Neural progenitor cell (in vitro differentiated cells): ENCODE data around the gene COX19. TPM values are rescaled to one million over a fixed set of nuclear protein-coding genes. Genes with fewer than 3 reads are reported as not detected.

Experiments used
- DNase-seq: peaks from one replicate; pipeline ENCODE4 v3.0.0-alpha.2; 2016; ENCODE audit warnings: low spot score
- H2AFZ ChIP-seq: fragments of 200-600 bp; sonication (generic); replicated peaks from 2 replicates; pipeline ENCODE4 v1.6.1; 2016; ENCODE audit warnings: antibody characterized with exemption
- H3F3A ChIP-seq: fragments of 200-600 bp; sonication (generic); 2 replicates; pipeline ENCODE4 v1.6.1; 2016; ENCODE audit warnings: antibody characterized with exemption, low read depth
- H3K27ac ChIP-seq: fragments of 200-600 bp; sonication (generic); 2 replicates; pipeline ENCODE4 v1.5.1; 2016; ENCODE audit warnings: mild to moderate bottlenecking
- H3K27me3 ChIP-seq: fragments of 200-600 bp; sonication (generic); 2 replicates; pipeline ENCODE4 v1.6.1; 2016; ENCODE audit warnings: mild to moderate bottlenecking, moderate library complexity
- H3K36me3 ChIP-seq: fragments of 200-600 bp; sonication (generic); 2 replicates; pipeline ENCODE4 v1.5.1; 2016
- H3K4me1 ChIP-seq: fragments of 200-600 bp; sonication (generic); 2 replicates; pipeline ENCODE4 v1.6.1; 2016; ENCODE audit warnings: mixed run types
- H3K4me2 ChIP-seq: fragments of 200-600 bp; sonication (generic); 2 replicates; pipeline ENCODE4 v1.6.1; 2016
- H3K4me3 ChIP-seq: fragments of 200-600 bp; sonication (generic); 2 replicates; pipeline ENCODE4 v1.5.1; 2016
- H3K79me2 ChIP-seq: fragments of 200-600 bp; sonication (generic); 2 replicates; pipeline ENCODE4 v1.6.1; 2016; ENCODE audit warnings: low read depth
- H3K9ac ChIP-seq: fragments of 200-600 bp; sonication (generic); 2 replicates; pipeline ENCODE4 v1.6.1; 2016
- H3K9me3 ChIP-seq: fragments of 200-600 bp; sonication (generic); 2 replicates; pipeline ENCODE4 v1.5.1; 2016; ENCODE audit warnings: low read depth
- H4K20me1 ChIP-seq: fragments of 200-600 bp; sonication (generic); 2 replicates; pipeline ENCODE4 v1.6.1; 2016; ENCODE audit warnings: low read depth
- H3K27ac Mint-ChIP-seq: 3 replicates; pipeline ENCODE4 v1.8.0; 2021; ENCODE audit warnings: mixed read lengths
- H3K27me3 Mint-ChIP-seq: 2 replicates; pipeline ENCODE4 v1.8.0; 2022; ENCODE audit warnings: low read depth, mild to moderate bottlenecking, inconsistent platforms, moderate library complexity, mixed read lengths; ENCODE audit not compliant: insufficient read depth
- H3K36me3 Mint-ChIP-seq: 3 replicates; pipeline ENCODE4 v1.8.0; 2021; ENCODE audit warnings: mixed read lengths
- H3K4me1 Mint-ChIP-seq: 3 replicates; pipeline ENCODE4 v1.8.0; 2021; ENCODE audit warnings: mixed read lengths
- H3K4me3 Mint-ChIP-seq: 3 replicates; pipeline ENCODE4 v1.8.0; 2021; ENCODE audit warnings: mild to moderate bottlenecking, moderate library complexity, mixed read lengths
- H3K9me3 Mint-ChIP-seq: 3 replicates; pipeline ENCODE4 v1.8.0; 2020; ENCODE audit warnings: mixed read lengths
- EZH2 ChIP-seq: fragments of 200-600 bp; sonication (generic); IDR thresholded peaks from 2 replicates; pipeline ENCODE4 v1.6.1; 2017; ENCODE audit warnings: antibody characterized with exemption, mild to moderate bottlenecking, moderate library complexity
- EZH2phosphoT487 ChIP-seq: fragments of 200-600 bp; sonication (generic); IDR thresholded peaks from 2 replicates; pipeline ENCODE4 v1.6.1; 2017; ENCODE audit warnings: antibody characterized with exemption
- total RNA-seq: library from RNA; depleted of rRNA; stranded (reverse); fragments of >200 nt; gene quantifications from 2 replicates; pipeline ENCODE4 v1.2.3, GENCODE V29; 2015; ENCODE audit warnings: low replicate concordance
- TF ChIP-seq, protein P1 (sequence below): fragments of 200-600 bp; sonication (generic); IDR thresholded peaks from 2 replicates; pipeline ENCODE4 v1.5.1; 2017; ENCODE audit warnings: antibody characterized with exemption, mild to moderate bottlenecking

Gene COX19, protein sequence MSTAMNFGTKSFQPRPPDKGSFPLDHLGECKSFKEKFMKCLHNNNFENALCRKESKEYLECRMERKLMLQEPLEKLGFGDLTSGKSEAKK
- 15.1 and 17.9 TPM in 2 replicates for total RNA-seq

DNA sequence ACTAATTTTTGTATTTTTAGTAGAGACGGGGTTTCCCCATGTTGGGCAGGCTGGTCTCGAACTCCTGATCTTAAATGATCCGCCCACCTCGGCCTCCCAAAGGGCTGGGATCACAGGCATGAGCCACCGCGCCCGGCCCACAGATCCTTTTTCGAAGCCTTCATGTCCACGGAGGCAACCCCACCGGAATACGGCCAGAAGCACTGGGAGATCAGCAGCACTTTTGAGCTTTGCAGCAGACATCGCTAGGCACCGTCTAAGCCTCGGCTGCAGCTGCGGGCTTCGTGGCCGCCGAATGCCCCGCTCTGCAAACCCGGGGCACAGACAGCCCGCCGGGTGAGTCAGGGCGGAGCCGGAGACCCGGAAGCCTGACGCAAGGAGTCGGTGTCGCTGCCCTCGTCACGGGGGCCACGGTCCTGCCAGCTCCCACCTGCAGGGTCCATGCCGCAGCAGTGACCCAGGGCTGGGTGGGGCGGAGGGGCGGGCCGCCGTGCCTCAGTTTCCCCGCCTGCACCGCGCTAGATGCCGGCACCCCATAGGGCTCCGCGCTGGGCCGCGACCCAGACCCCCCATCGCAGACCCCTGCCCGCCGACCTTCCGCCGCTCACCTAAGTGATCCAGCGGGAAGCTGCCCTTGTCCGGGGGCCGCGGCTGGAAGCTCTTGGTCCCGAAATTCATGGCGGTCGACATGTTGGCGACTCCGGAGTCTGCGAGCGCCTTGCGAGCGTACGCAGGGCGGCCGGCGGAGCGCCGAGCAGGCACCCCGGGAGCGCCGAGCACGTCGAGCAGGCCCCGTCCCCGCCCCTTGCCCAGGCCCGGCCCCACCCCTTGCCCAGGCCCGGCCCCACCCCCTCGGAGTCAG is at the start of gene COX19:
Gene COX19, minus strand, starts transcription at position 730 of the 862 bp plus-strand sequence. Its CDS starts 40 bp downstream, at position 690.
- peaks cover 27% of the 10 kb centered on the region for H3K4me1 Mint-ChIP-seq
- H3K4me3 Mint-ChIP-seq, result peak within 1 kb of the TSS; percentile 94
- TF ChIP-seq, protein P1, sequence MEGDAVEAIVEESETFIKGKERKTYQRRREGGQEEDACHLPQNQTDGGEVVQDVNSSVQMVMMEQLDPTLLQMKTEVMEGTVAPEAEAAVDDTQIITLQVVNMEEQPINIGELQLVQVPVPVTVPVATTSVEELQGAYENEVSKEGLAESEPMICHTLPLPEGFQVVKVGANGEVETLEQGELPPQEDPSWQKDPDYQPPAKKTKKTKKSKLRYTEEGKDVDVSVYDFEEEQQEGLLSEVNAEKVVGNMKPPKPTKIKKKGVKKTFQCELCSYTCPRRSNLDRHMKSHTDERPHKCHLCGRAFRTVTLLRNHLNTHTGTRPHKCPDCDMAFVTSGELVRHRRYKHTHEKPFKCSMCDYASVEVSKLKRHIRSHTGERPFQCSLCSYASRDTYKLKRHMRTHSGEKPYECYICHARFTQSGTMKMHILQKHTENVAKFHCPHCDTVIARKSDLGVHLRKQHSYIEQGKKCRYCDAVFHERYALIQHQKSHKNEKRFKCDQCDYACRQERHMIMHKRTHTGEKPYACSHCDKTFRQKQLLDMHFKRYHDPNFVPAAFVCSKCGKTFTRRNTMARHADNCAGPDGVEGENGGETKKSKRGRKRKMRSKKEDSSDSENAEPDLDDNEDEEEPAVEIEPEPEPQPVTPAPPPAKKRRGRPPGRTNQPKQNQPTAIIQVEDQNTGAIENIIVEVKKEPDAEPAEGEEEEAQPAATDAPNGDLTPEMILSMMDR, result no peak
- TF ChIP-seq EZH2phosphoT487 (no peak), EZH2 (no peak)
- DNase-seq, result peak; percentile 95
- Histone ChIP-seq H3K4me3 (peak within 1 kb of the TSS; percentile 94), H2AFZ (peak within 1 kb of the TSS; percentile 97), H3K4me2 (peak within 1 kb of the TSS; percentile 82), H4K20me1 (peaks cover 29% of the 10 kb centered on the region), H3K36me3 (no peaks in the 10 kb centered on the region), H3K9ac (peak within 1 kb of the TSS; percentile 68), H3F3A (peaks cover 6% of the 10 kb centered on the region), H3K4me1 (peaks cover 23% of the 10 kb centered on the region), H3K27me3 (no peaks in the 10 kb centered on the region), H3K79me2 (peaks cover 45% of the 10 kb centered on the region), H3K9me3 (no peaks in the 10 kb centered on the region), H3K27ac (peak within 1 kb of the TSS; percentile 56)
- peaks cover 3% of the 10 kb centered on the region for H3K36me3 Mint-ChIP-seq
- H3K9me3 Mint-ChIP-seq, result no peaks in the 10 kb centered on the region
- H3K27ac Mint-ChIP-seq, result peak within 1 kb of the TSS; percentile 69
- H3K27me3 Mint-ChIP-seq, result peaks cover 2% of the 10 kb centered on the region

DNA sequence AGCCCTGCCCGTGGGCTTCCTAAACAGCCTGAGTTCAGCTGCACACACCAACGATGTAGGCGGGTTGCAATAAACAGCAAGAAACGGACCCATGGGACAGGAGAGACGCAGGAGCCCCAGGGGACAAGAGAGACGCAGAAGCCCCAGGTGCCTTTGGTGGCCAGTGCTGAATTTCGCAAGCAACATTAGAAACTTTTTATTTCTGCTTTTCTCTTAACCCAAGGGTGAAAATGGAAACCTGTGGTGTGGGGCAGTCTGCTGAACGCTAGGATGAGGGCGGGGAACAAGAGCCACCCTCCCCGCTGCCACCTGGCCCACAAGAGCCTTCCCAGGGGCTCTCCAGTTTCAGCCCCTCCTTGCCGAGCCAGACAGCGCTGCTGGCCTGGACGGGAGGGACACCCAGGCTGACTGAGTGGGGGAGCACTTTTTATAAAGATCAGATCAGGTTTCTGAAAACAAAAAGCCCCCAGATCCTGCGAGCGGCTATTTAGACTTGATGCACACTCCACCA is 49.0 kb upstream of the COX19 start:
- Mint-ChIP-seq H3K9me3 (peaks cover 11% of the 10 kb centered on the region), H3K36me3 (peaks cover 21% of the 10 kb centered on the region), H3K4me3 (no peak overlapping the region), H3K4me1 (peaks cover 31% of the 10 kb centered on the region), H3K27me3 (peaks cover 4% of the 10 kb centered on the region), H3K27ac (peak overlapping the region; percentile 78)
- H3K27me3 ChIP-seq, result no peaks in the 10 kb centered on the region
- no peak overlapping the region for H3K4me3 ChIP-seq
- H3K79me2 ChIP-seq, result peaks cover 68% of the 10 kb centered on the region
- H3K36me3 ChIP-seq, result no peaks in the 10 kb centered on the region
- TF ChIP-seq EZH2phosphoT487 (no peak), EZH2 (no peak)
- TF ChIP-seq, protein P1, result no peak
- no peak overlapping the region for H2AFZ ChIP-seq
- H3K27ac ChIP-seq, result no peak overlapping the region
- H3K4me1 ChIP-seq, result peaks cover 8% of the 10 kb centered on the region
- H4K20me1 ChIP-seq, result peaks cover 50% of the 10 kb centered on the region
- H3K9me3 ChIP-seq, result no peaks in the 10 kb centered on the region
- H3K9ac ChIP-seq, result no peak overlapping the region
- H3F3A ChIP-seq, result peaks cover 19% of the 10 kb centered on the region
- H3K4me2 ChIP-seq, result no peak overlapping the region
- DNase-seq, result no peak

DNA sequence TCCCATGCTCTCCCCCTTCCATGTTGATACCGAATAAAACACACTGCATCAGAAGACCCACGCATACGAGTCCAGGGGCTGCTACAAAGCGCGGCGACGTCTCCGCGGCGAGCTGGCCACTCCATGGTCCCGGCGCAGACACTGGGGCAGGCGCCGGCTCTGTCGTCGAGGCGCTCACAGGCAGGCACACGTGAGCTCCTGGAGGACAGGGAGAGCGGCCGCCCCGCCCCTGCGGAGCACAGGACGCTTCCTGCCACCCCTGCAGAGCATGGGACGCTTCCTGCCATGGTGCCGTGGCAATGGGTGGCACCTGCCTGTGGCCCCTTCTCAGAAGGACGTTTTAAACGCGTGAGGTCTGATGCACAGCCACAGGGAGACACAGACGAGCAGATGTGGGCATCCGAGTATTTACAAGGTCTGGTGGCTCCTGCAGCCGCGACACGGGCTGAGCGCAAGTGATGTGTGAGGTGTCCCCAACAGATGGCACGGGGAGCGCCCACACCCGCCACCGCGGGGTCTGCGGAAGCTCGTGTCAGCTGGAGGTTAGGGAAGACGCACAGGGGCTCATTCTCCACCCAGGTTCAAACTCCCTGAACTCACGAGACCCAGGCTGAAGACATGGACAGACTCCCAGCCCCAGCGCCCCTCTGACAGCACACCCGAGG is 47.6 kb upstream of the COX19 start:
- Histone ChIP-seq H2AFZ (no peak overlapping the region), H3K4me1 (peaks cover 8% of the 10 kb centered on the region), H3K27me3 (no peaks in the 10 kb centered on the region), H3K36me3 (no peaks in the 10 kb centered on the region), H4K20me1 (peaks cover 53% of the 10 kb centered on the region), H3K9ac (no peak overlapping the region), H3K79me2 (peaks cover 68% of the 10 kb centered on the region), H3K4me3 (no peak overlapping the region), H3K4me2 (no peak overlapping the region), H3K9me3 (no peaks in the 10 kb centered on the region), H3K27ac (no peak overlapping the region), H3F3A (peaks cover 10% of the 10 kb centered on the region)
- peaks cover 11% of the 10 kb centered on the region for H3K9me3 Mint-ChIP-seq
- H3K4me1 Mint-ChIP-seq, result peaks cover 26% of the 10 kb centered on the region
- H3K27ac Mint-ChIP-seq, result no peak overlapping the region
- TF ChIP-seq EZH2 (no peak), EZH2phosphoT487 (no peak)
- TF ChIP-seq, protein P1, result no peak
- no peak for DNase-seq
- peaks cover 4% of the 10 kb centered on the region for H3K27me3 Mint-ChIP-seq
- peaks cover 25% of the 10 kb centered on the region for H3K36me3 Mint-ChIP-seq
- H3K4me3 Mint-ChIP-seq, result no peak overlapping the region
